Neural crest cell (in vitro differentiated cells): Measurements from ENCODE around the gene EEF1AKMT3. TPM values are rescaled to one million over a fixed set of nuclear protein-coding genes. Genes with fewer than 3 reads are reported as not detected.

Experiments used
- DNase-seq: peaks from one replicate; pipeline ENCODE4 v3.0.0; 2021; ENCODE audit warnings: low read depth, mixed read lengths, low spot score
- H3K27ac Mint-ChIP-seq: one replicate; pipeline ENCODE4 v1.8.0; 2021; ENCODE audit warnings: mild to moderate bottlenecking, mixed read lengths; ENCODE audit not compliant: unreplicated experiment
- H3K27me3 Mint-ChIP-seq: 2 replicates; pipeline ENCODE4 v1.8.0; 2021; ENCODE audit warnings: low read depth, mild to moderate bottlenecking, mixed read lengths
- H3K36me3 Mint-ChIP-seq: 2 replicates; pipeline ENCODE4 v1.8.0; 2021; ENCODE audit warnings: low read depth, mild to moderate bottlenecking, mixed read lengths
- H3K4me1 Mint-ChIP-seq: 2 replicates; pipeline ENCODE4 v1.8.0; 2021; ENCODE audit warnings: mixed read lengths
- H3K4me3 Mint-ChIP-seq: one replicate; pipeline ENCODE4 v1.8.0; 2021; ENCODE audit warnings: mild to moderate bottlenecking, mixed read lengths
- H3K9me3 Mint-ChIP-seq: 2 replicates; pipeline ENCODE4 v1.8.0; 2021; ENCODE audit warnings: mixed read lengths
- total RNA-seq: library from RNA; stranded (reverse); gene quantifications from 2 replicates; pipeline ENCODE4 v1.2.1, GENCODE V29; 2021
- TF ChIP-seq, protein P1 (sequence below): fragments of 200-600 bp; sonication (generic); conservative IDR thresholded peaks from 2 replicates; pipeline ENCODE4 v1.5.0; 2021; ENCODE audit warnings: antibody characterized with exemption, mild to moderate bottlenecking

Gene EEF1AKMT3
- total RNA-seq, 1 donor from 2014 or later = 5.6 TPM

DNA sequence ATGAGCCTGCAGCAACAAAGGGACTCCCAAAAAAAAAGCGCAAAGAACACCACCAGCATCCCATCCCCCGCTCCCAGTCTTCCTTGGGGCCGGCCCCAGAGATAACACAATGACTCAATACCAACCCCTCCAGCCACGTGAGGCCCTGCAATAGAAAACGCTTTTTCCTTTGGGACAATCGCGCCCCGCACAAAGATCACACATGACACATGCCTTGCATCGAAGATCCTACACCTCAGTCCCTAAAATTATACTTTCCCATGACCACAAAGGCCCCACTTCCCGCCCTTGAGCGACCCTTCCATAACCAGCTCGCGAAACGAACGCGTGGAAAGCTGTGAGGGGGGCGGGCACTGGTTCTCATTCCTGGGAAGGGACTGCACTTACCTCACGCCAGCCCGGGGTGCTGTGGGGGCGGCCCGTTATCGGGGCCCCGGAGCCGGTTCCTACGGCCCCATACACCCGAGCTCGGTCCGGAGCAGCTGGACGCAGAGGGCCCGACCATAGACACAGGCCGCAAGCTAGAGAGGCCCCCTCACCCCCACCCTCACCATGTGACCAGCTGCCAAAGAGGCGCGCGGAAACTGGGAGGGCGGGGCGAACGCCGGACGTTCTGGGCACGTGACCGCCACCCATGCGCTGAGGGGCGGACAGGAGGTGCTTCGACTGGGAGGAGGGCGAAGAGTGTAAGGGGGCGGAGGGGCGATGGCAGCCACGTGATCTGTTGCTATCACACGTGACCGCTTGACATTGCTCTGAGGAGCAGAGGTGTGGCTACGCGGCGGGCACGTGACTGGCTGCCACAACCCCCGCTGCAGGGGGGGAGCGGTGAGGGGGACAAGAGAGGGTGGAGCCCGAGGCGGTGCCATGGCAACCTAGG, 20.4 kb upstream of the EEF1AKMT3 start, which contains the start of gene CDK4:
CDK4 (minus strand) TSS at position 523 of the 880 bp plus-strand sequence. CDS start 593 bp downstream, outside the sequence.
- peaks cover 53% of the 10 kb centered on the region for H3K4me1 Mint-ChIP-seq
- H3K4me3 Mint-ChIP-seq = peak within 1 kb of the TSS; percentile 98
- H3K9me3 Mint-ChIP-seq = no peaks in the 10 kb centered on the region
- H3K27me3 Mint-ChIP-seq = peaks cover 40% of the 10 kb centered on the region
- H3K27ac Mint-ChIP-seq = peak within 1 kb of the TSS; percentile 100
- TF ChIP-seq, protein P1, sequence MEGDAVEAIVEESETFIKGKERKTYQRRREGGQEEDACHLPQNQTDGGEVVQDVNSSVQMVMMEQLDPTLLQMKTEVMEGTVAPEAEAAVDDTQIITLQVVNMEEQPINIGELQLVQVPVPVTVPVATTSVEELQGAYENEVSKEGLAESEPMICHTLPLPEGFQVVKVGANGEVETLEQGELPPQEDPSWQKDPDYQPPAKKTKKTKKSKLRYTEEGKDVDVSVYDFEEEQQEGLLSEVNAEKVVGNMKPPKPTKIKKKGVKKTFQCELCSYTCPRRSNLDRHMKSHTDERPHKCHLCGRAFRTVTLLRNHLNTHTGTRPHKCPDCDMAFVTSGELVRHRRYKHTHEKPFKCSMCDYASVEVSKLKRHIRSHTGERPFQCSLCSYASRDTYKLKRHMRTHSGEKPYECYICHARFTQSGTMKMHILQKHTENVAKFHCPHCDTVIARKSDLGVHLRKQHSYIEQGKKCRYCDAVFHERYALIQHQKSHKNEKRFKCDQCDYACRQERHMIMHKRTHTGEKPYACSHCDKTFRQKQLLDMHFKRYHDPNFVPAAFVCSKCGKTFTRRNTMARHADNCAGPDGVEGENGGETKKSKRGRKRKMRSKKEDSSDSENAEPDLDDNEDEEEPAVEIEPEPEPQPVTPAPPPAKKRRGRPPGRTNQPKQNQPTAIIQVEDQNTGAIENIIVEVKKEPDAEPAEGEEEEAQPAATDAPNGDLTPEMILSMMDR = no peak
- H3K36me3 Mint-ChIP-seq = peaks cover 25% of the 10 kb centered on the region
- peak; percentile 98 for DNase-seq

DNA sequence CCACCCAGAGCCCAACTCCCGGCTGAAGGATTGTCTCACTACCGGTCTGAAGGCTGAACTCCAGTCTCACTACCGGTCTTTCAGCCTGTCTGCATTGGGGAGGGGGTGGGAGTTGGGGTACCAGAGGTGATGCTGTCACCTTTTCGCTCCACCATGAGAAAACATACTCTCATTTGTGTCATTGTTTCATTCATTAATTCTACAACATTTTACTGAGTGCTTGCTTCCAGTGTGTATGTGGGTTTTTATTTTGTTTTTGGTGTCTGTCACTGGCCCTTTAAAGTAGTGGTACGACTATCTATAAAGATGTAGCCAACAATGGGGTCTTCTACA, 19.8 kb upstream of the EEF1AKMT3 start:
- peaks cover 53% of the 10 kb centered on the region for H3K4me1 Mint-ChIP-seq
- TF ChIP-seq, protein P1 = no peak
- H3K36me3 Mint-ChIP-seq = peaks cover 22% of the 10 kb centered on the region
- H3K4me3 Mint-ChIP-seq = peak overlapping the region; percentile 98
- no peak for DNase-seq
- peaks cover 42% of the 10 kb centered on the region for H3K27me3 Mint-ChIP-seq
- no peak overlapping the region for H3K27ac Mint-ChIP-seq
- H3K9me3 Mint-ChIP-seq = no peaks in the 10 kb centered on the region

DNA sequence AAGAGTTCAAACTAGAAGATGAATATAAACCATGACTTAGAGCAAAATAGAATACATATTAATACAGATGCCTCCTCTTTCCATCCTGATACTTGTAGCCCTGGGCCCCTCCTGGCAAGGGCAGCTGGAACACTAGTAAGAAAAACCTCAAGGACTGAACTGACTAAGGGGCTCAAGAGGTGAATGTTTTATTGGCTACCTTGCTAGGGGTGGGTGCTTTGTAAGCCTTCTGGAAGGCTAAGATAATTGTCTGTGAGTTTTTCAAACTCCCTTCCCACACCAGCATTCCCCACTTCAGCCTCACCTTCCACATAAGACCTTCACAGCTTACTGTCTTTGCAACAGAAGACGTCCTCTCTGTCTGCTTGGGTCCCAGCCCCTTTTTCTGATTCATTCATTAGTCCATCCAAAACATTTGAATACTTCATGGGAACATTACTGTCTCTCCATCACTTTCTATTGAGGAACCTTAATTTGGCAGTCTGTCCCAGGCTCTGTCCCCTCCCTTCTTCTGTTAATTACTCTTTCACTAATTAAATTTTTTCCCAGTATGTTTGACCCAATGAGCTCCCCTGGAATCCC, 18.6 kb upstream of the EEF1AKMT3 start:
- Mint-ChIP-seq H3K27me3 (peaks cover 46% of the 10 kb centered on the region), H3K4me3 (peak overlapping the region; percentile 98), H3K9me3 (no peaks in the 10 kb centered on the region), H3K27ac (no peak overlapping the region), H3K4me1 (peaks cover 53% of the 10 kb centered on the region), H3K36me3 (peaks cover 19% of the 10 kb centered on the region)
- TF ChIP-seq, protein P1 = no peak
- no peak for DNase-seq

DNA sequence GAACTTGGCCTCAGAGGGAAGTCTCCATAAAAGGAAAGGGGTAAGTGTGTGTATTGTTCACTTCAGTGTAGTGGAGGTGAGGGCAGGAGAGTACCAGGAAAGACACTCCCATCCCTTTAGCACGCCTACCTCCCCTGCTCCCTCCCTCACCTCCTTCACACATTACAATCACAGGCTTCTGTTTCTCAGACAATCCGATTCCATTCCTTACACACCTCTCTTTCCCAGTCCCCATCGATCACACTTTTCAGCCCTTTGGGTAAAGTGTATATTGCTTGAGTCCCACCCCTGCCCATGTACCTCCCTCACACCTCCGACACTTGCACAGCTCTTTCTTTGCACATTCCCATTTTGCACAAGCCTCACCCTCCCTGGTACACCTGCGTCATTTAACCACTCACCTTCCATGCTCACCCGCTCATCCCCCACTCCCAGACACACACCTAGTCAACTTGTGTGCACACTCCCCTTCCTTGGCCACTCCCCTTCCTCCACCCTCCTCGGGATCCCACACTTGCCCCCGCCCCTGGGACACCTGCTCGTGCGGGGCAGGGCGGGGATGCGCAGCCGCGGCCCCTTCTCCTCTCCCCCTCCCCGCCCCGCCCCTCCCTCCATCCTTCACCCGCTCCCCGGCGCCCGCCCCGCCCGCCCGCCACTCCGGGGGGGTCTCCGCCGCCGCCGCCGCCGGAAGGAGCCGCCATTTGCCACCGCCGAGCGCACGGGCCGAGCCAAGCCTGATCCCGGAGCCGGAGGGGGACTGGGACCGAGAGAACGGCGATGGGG, 17.8 kb upstream of the EEF1AKMT3 start, which contains the start of gene MARCHF9:
MARCHF9 (plus strand) TSS at position 693 of the 783 bp plus-strand sequence. CDS start 426 bp downstream, outside the sequence.
- Mint-ChIP-seq H3K4me1 (peaks cover 53% of the 10 kb centered on the region), H3K9me3 (no peaks in the 10 kb centered on the region), H3K27ac (peak within 1 kb of the TSS; percentile 52), H3K4me3 (peak within 1 kb of the TSS; percentile 98), H3K27me3 (peaks cover 51% of the 10 kb centered on the region), H3K36me3 (peaks cover 19% of the 10 kb centered on the region)
- DNase-seq = no peak
- TF ChIP-seq, protein P1 = no peak

DNA sequence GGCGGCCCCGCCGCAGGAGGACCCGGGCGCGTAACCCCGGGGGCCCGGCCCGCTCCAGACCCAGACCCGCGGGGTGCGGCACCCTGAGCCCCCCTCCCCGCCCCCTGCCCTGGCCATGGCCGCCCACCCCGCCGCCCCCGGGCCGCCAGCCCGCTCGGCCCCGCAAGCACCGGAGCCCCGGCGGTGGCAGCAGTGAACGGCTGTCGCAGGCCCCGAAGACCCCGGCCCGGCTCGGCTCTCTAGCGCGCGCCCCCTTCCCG, 17.3 kb upstream of the EEF1AKMT3 start:
- DNase-seq = no peak
- peaks cover 56% of the 10 kb centered on the region for H3K27me3 Mint-ChIP-seq
- H3K4me1 Mint-ChIP-seq = peaks cover 52% of the 10 kb centered on the region
- no peak overlapping the region for H3K27ac Mint-ChIP-seq
- TF ChIP-seq, protein P1 = no peak
- H3K9me3 Mint-ChIP-seq = no peaks in the 10 kb centered on the region
- H3K36me3 Mint-ChIP-seq = peaks cover 19% of the 10 kb centered on the region
- H3K4me3 Mint-ChIP-seq = no peak overlapping the region
